ENCODE data around the gene PICK1. TPM values are rescaled to one million over a fixed set of nuclear protein-coding genes. Genes with fewer than 3 reads are reported as not detected.
"Not testable (repeated sequence)": the region's sequence is repeated elsewhere in the genome, so short reads cannot be mapped to it uniquely, and the experiment has no call there.

Gene PICK1
- total RNA-seq, 1 donor from 2014 or later, result 28.7 TPM

DNA sequence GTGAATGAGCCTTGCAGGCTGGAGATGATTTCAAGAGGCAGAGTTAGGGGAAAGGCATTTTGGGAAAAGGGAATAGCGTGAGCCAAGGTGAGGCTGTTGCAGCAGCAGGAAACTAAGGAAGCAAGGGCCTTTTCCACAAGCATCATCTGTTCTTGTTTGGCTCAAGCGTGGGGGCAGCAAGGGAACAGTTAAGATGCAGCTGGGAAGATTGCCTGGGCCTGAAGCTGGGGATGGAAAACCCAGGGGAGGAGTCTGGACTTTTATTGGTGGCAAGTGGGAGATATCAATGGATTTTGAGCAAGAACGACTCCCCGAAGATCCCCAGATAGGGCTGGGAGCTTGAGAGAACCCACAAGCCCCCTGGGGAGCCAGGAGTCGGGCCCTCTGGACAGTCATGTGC lies 27.3 kb upstream of the PICK1 start:
- ATAC-seq (no peak), DNase-seq (ENCODE audit: low spot score) (no peak)
- intact Hi-C loops (cut with DNase I), result loop anchor here (5.0 kb wide), 1 partner anchor 43 kb away; no protein-coding TSS in a partner anchor

- no peak for ATAC-seq
- DNase-seq (ENCODE audit: low spot score), result no peak
- intact Hi-C loops (cut with DNase I), result loop anchor here (5.0 kb wide), 1 partner anchor 43 kb away; no protein-coding TSS in a partner anchor
Observed at GRCh38 chr22:38030311-38031133, 26.7 kb upstream of the PICK1 start.

DNA sequence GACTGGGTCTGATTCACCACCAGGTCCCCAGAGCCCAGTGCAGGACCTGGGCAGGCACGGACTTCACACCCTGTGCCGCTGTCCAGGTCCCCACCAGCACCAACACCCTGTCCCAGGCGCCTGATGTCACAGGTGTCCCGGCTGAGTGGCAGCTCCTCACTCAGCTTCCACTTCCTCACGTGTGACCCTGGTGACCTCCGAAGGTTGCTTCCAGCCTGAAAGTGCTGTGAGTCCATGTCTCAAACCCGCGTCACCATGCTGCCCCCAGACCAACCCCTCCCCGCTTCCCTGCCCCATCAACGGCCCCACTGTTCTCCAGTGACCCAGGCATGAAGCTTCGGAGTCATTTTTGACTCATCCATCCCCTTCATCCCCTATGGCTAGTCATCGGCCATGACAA lies 25.7 kb upstream of the PICK1 start:
- intact Hi-C loops (cut with DNase I), result loop anchor here (5.0 kb wide), 1 partner anchor 44 kb away; no protein-coding TSS in a partner anchor
- ATAC-seq (no peak), DNase-seq (ENCODE audit: low spot score) (no peak)

- no peak for DNase-seq (ENCODE audit: low spot score)
- intact Hi-C loops (cut with DNase I), result loop anchor here (5.0 kb wide), 1 partner anchor 46 kb away; no protein-coding TSS in a partner anchor
- ATAC-seq, result peak; percentile 52
Observed at GRCh38 chr22:38032681-38033521, 24.3 kb upstream of the PICK1 start.

DNA sequence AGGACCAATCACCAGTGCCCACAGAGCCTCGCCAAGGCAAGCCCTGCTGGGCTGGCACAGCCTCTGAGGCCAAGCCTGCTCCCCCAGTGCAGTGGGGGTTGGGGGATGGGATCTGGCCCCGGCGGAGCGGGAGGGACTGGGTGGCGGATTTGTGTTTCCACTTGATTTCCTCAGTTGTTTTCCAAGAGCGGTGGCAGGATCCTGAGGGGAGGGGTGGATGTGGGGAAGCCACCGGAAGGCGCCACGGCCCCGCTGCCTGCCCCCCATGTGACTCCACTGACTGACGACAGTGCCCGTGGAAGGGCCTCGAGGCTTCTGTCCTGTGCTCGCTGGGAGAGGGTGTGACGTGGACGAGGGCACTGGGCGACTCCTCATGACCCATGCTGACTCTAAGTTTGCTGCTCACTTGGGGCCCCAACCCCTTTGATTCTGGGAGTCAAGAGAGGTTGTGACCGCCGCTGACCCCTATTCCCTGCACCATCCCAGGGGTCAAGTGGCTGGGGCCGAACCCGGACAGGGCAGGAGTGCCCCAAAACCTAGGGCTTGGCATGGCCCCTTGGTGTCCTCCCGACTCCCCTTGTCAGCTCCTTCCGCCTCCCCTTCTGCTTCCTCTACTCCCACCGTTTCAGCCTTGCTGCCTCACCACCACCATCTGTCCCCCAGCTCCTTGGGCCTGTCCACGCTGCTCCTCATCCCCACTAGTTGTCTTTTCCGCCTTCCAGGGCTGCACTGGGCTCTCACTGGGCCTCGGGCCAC lies 23.5 kb upstream of the PICK1 start:
- peak; percentile 83 for DNase-seq (ENCODE audit: low spot score)
- ATAC-seq, result peak; percentile 54
- intact Hi-C loops (cut with DNase I), result loop anchor here (5.0 kb wide), 1 partner anchor 46 kb away; no protein-coding TSS in a partner anchor

- DNase-seq (ENCODE audit: low spot score) (peak; percentile 84), ATAC-seq (peak; percentile 81)
- intact Hi-C loops (cut with DNase I), result loop anchor here (5.0 kb wide), 1 partner anchor 47 kb away; no protein-coding TSS in a partner anchor
Observed at GRCh38 chr22:38034278-38034882, 22.8 kb upstream of the PICK1 start.

DNA sequence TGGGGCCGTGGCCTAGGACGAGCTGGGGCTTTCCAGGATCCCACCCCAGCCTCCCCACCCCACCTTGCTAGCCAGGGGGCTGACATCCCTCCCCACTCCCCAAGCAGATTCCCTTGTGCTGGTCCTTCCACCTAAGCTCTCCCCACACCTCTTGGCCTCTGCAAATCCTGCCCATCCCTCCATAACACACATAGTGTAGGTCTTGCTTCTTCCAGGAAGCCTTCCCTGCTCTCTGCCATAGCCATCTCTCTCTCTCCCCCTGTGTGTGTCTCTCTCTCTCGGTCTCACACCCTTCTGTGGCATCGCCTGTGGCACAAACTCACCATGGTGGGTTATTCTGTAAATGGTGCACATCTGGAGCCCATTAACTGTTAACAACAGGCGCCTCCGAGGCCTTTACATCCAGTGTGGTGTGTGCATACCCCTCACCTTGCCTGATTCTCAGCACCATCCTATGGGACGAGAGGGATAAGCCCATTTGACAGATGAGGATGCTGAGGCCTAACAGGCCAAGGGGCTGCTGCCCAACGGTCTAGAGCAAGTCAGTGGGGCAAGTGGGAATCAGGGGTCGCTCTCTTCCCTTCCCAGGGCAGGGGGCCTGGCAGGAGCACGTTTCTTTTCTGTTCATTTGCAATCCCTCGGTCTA lies 22.2 kb upstream of the PICK1 start:
- intact Hi-C loops (cut with DNase I), result loop anchor here (5.0 kb wide), 1 partner anchor 48 kb away; no protein-coding TSS in a partner anchor
- ATAC-seq, result no peak
- DNase-seq (ENCODE audit: low spot score), result no peak

- DNase-seq (ENCODE audit: low spot score), result no peak
- ATAC-seq, result no peak
- intact Hi-C loops (cut with DNase I), result no loop called here
Observed at GRCh38 chr22:38035530-38035885, 21.7 kb upstream of the PICK1 start.

GRCh38 chr22:38036392-38037062 lies 20.7 kb upstream of the PICK1 start:
- no peak for ATAC-seq
- no peak for DNase-seq (ENCODE audit: low spot score)
- intact Hi-C loops (cut with DNase I), result no loop called here

- DNase-seq (ENCODE audit: low spot score); intact Hi-C loops (cut with DNase I); ATAC-seq: not testable (repeated sequence)
Observed at GRCh38 chr22:38037367-38038150, 19.6 kb upstream of the PICK1 start.

- ATAC-seq (no peak), DNase-seq (ENCODE audit: low spot score) (no peak)
- intact Hi-C loops (cut with DNase I), result no loop called here
Observed at GRCh38 chr22:38038426-38038825, 18.8 kb upstream of the PICK1 start.

DNA sequence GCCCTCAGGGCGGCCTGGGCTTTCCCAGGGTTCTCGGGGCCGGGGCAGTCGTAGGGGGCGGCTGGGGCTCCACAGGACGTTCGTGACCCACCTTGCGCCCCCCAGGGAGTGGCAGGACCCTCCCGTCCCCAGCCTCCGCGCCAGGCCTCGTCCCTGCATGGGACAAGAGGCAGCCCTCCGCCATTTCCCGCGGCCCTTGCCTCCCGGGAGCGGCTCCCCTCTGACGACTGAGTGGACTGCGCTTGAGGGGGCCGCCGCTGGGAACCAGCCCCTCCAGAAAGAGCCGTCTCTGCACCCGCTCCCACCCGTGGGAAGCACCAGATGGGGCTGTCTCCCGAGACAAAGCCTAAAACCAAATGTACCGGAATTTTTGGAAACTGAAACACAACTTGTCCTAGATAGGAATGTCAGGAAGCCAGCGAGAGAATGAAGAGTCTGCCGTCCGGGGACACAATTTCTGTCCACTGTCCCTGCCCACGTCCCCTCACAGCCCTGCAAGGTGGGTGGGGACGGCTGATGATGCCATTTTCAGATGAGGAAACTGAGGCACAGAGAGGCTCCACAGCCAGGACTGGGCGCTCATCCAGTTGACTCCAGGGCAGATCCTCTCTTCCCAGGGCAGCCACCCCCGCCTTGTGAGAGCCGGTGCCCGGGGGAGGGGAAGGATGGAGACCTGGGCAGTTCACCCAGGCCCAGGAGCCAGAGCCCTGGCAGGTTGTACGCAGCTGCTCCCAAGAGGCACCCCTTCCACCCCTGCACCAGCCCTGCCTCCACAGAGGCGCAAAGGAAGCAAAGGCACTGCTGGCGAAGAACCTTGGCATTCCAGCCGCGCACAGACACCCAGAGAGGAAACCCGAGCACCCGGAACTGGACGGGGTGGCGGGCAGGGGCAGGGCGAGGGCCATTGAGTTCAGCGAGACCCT lies 18.1 kb upstream of the PICK1 start:
- ATAC-seq (no peak), DNase-seq (ENCODE audit: low spot score) (no peak)
- intact Hi-C loops (cut with DNase I), result no loop called here

DNA sequence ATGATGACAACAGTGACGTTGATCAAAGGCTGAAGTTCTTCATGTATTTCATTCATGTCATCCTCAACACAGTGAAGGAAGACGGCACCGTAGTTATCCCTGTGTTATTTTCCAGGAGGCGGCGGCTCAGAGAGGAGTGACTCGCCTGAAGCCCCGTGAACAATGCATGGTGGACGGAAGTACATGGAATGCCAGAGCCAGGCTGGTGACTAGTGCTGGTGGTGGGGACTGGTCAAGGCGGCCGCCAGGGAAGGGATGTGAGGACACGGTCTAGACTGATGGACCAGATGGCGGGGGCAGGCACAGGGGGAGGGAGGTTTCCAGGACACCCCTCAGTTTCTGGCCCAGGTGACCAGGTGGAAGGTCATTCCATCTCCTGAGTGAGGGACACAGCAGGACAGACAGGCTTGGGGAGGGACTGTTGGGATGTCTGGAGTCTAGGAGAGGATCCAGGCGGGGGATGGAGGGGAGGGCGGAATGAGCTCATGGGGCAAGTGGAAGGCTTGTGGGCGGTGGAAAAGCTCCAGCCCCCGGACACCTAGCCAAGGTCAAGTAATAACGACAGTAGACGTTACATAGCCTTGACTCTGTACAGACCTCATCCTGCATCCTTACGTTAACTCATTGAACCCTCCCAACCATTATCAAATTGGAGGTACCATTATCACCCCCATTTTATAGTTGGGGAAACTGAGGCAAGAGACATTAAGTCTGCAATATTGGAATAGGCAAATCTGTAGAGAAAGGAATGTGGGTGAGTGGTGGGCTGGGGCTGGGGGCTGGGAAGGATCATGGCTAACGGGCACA lies 16.0 kb upstream of the PICK1 start:
- intact Hi-C loops (cut with DNase I), result no loop called here
- DNase-seq (ENCODE audit: low spot score), result no peak
- no peak for ATAC-seq

DNA sequence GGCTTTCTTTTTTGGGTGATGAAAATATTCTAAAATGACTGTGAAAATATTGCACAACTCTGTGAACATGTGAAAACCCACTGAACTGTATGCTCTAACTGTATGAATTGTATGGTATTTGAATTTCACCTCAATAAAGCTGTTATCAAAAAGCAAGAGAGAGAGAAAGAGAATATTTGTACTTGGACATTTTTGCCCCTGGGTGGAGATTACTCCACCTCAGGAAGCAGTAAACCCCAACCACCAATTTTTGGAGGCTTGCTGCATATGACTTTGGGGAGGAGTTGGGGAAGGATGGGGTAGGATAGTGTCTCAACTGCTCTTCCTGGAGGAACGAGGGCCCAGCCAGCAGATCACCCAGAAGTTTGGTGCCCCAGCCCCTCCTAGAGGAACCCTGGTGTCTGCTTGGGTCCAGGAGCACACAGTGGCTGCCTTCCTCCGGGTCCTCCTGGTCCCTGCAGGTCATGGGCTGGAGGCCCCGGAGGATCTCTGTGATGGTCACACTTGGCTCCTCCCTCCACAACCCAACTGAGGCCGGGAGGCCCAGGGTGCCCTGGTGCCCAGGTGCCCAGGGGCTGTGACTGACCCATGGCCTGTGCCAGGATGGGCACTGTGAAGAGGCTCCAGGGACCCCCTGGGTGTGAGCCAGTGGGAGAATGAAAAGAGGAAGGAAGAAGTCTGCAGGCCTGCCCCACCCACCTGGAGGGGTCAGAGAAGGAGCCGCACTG lies 15.3 kb upstream of the PICK1 start:
- intact Hi-C loops (cut with DNase I), result no loop called here
- ATAC-seq, result peak; percentile 4

DNA sequence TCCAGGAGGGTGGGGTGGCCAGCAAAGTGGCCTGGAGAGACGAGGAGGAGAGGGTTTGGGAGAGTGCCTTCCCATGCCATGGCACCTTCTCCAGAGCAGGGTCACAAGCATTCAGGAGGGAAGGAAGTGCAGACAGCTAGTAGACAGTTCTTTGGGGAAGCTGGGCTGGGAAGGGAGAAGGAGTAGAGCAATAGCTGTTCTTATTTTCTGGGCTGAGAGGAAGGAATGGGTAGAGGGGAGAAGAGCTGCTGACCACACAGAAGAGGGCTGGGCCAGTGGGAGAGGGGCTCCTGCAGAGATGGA lies 14.8 kb upstream of the PICK1 start:
- intact Hi-C loops (cut with DNase I), result no loop called here
- ATAC-seq (no peak), DNase-seq (ENCODE audit: low spot score) (no peak)

More for the DNA sequence above, 15.3 kb upstream of the PICK1 start:
- no peak for DNase-seq (ENCODE audit: low spot score)
